CD14-positive monocyte (primary cell): ENCODE measurements around the gene ALKBH1. TPM values are rescaled to one million over a fixed set of nuclear protein-coding genes. Genes with fewer than 3 reads are reported as not detected.

Experiments
- DNase-seq, 3 donors: peaks; one replicate each; pipeline ENCODE4 v3.0.0-alpha.2; 2011 to 2022
- H2AFZ ChIP-seq: 2 replicates; pipeline ENCODE4 v1.6.0; 2012; ENCODE audit warnings: mild to moderate bottlenecking, low read depth, low read length, inconsistent platforms; ENCODE audit not compliant: insufficient read depth, poor library complexity, severe bottlenecking
- H3K27ac ChIP-seq, 2 donors: 1 replicate in 1 of 2; 2 replicates in 1 of 2; pipeline ENCODE4 v1.5.1; 2012 to 2013; ENCODE audit warnings: low read length in 2 of 2, control low read depth in 1 of 2, inconsistent platforms in 1 of 2, low read depth in 1 of 2, mild to moderate bottlenecking in 1 of 2
- H3K27me3 ChIP-seq, 2 donors: one replicate each; pipeline versions ENCODE4 v1.6.0 to v1.6.1; 2011 to 2013; ENCODE audit warnings: low read length in 2 of 2; ENCODE audit not compliant: control insufficient read depth in 2 of 2, insufficient read depth in 2 of 2
- H3K36me3 ChIP-seq, 2 donors: replicated peaks in 1 of 2; 1 replicate in 1 of 2; 2 replicates in 1 of 2; pipeline versions ENCODE4 v1.5.1 to v1.6.1; 2012 to 2013; ENCODE audit warnings: low read length in 2 of 2, control low read depth in 1 of 2, inconsistent platforms in 1 of 2, mild to moderate bottlenecking in 1 of 2; ENCODE audit not compliant: insufficient read depth in 2 of 2, control insufficient read depth in 1 of 2
- H3K4me1 ChIP-seq, 2 donors: 1 replicate in 1 of 2; 2 replicates in 1 of 2; pipeline versions ENCODE4 v1.5.1 to v1.6.1; 2012 to 2013; ENCODE audit warnings: low read length in 2 of 2, control low read depth in 1 of 2, inconsistent platforms in 1 of 2, mild to moderate bottlenecking in 1 of 2, moderate library complexity in 1 of 2; ENCODE audit not compliant: insufficient read depth in 2 of 2, control insufficient read depth in 1 of 2
- H3K4me2 ChIP-seq: replicated peaks from 2 replicates; pipeline ENCODE3; 2012; ENCODE audit warnings: low read length, moderate library complexity, mild to moderate bottlenecking; ENCODE audit not compliant: poor library complexity, severe bottlenecking; ENCODE audit errors: extremely low read depth
- H3K4me3 ChIP-seq, 3 experiments: fragments of 200-600 bp in 1 of 3; sonication (generic) in 1 of 3; replicated peaks in 1 of 3; 1 replicate in 2 of 3; 2 replicates in 1 of 3; pipeline ENCODE4 v1.5.1; 2011 to 2013; ENCODE audit warnings: low read length in 3 of 3, mild to moderate bottlenecking in 3 of 3, control low read depth in 2 of 3, low read depth in 2 of 3, inconsistent platforms in 1 of 3, moderate library complexity in 1 of 3
- H3K79me2 ChIP-seq: 2 replicates; pipeline ENCODE4 v1.6.0; 2012; ENCODE audit warnings: mild to moderate bottlenecking, control low read depth, inconsistent platforms, low read length, moderate library complexity; ENCODE audit not compliant: insufficient read depth
- H3K9ac ChIP-seq: 2 replicates; pipeline ENCODE4 v1.6.0; 2017; ENCODE audit warnings: low read length, mild to moderate bottlenecking; ENCODE audit not compliant: insufficient read depth, poor library complexity, severe bottlenecking
- H3K9me3 ChIP-seq, 2 donors: replicated peaks in 1 of 2; 1 replicate in 1 of 2; 2 replicates in 1 of 2; pipeline versions ENCODE4 v1.5.1 to v1.6.1; 2012 to 2013; ENCODE audit warnings: low read length in 2 of 2, control low read depth in 1 of 2; ENCODE audit not compliant: control insufficient read depth in 1 of 2, insufficient read depth in 1 of 2
- H4K20me1 ChIP-seq: 2 replicates; pipeline ENCODE4 v1.6.0; 2012; ENCODE audit warnings: mild to moderate bottlenecking, low read length, control low read depth, moderate library complexity; ENCODE audit not compliant: insufficient read depth
- H3K27ac Mint-ChIP-seq, 7 donors: one replicate each; pipeline ENCODE4 v1.8.0; 2020; ENCODE audit warnings: mild to moderate bottlenecking in 7 of 7, mixed read lengths in 7 of 7, moderate library complexity in 6 of 7, inconsistent platforms in 2 of 7
- H3K27me3 Mint-ChIP-seq, 3 donors: one replicate each; pipeline ENCODE4 v1.8.0; 2021 to 2022; ENCODE audit warnings: low read depth in 3 of 3, mild to moderate bottlenecking in 3 of 3, mixed read lengths in 3 of 3, moderate library complexity in 3 of 3, inconsistent platforms in 1 of 3
- H3K36me3 Mint-ChIP-seq, 2 donors: one replicate each; pipeline ENCODE4 v1.8.0; 2020; ENCODE audit warnings: mixed read lengths in 2 of 2, inconsistent platforms in 1 of 2, mild to moderate bottlenecking in 1 of 2
- H3K4me1 Mint-ChIP-seq: one replicate; pipeline ENCODE4 v1.8.0; 2020; ENCODE audit warnings: mild to moderate bottlenecking, mixed read lengths
- H3K4me3 Mint-ChIP-seq, 2 donors: one replicate each; pipeline ENCODE4 v1.8.0; 2020; ENCODE audit warnings: mild to moderate bottlenecking in 2 of 2, mixed read lengths in 2 of 2, moderate library complexity in 1 of 2
- H3K9me3 Mint-ChIP-seq, 7 donors: one replicate each; pipeline ENCODE4 v1.8.0; 2020 to 2022; ENCODE audit warnings: mixed read lengths in 7 of 7, mild to moderate bottlenecking in 6 of 7, moderate library complexity in 6 of 7, inconsistent platforms in 2 of 7
- WGBS: methylation state at CpG from one replicate; pipeline ENCODE4 v1.1.5; 2013; ENCODE audit warnings: missing lambda C conversion rate; ENCODE audit not compliant: insufficient coverage; 5-methylcytosine and 5-hydroxymethylcytosine counted together
- intact Hi-C, 2 donors: fragments of 100-400 bp; cut with micrococcal nuclease; formaldehyde crosslinking; loops; one replicate each; pipeline versions ENCODE4 v1.15.0 to v1.15.1; 2023
- polyA plus RNA-seq, 3 donors: library from polyadenylated mRNA; depleted of rRNA in 1 of 3; unstranded in 2 of 3; stranded (reverse) in 1 of 3; fragments of 300-500 nt in 2 of 3; fragments of >200 nt in 1 of 3; fragmentation: Illumina TruSeq in 2 of 3; gene quantifications; 1 replicate in 2 of 3; 2 replicates in 1 of 3; pipeline ENCODE4 v1.2.3, GENCODE V29; 2012 to 2021
- TF ChIP-seq, protein P1 (sequence below): fragments of 200-600 bp; IDR thresholded peaks from one replicate; pipeline ENCODE4 v1.8.0; 2022; ENCODE audit warnings: antibody characterized with exemption, mild to moderate bottlenecking

The ALKBH1 gene
- polyA plus RNA-seq, 3 donors: 3.4 to 4.5 (median 4.2) TPM

DNA sequence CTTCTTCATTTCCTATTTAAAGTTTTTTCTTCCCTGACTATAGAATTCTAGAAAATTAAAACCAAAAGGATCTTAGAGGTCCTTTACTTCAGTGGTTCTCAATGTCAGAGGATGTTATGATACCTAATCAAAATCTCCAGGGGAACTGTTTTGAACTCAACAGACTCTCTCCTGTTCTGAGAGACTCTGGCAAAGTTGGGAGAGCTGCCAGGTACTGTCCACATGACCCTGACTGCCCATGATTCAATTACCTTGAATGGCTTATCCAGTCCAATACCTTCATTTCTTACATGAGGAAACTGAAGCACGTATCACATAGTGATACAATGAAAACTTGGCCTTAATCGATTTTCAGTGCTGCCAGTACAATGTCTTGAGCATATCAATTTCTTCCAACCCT is 16.6 kb downstream of the ALKBH1 start:
- H3K27ac ChIP-seq: no peak overlapping the region
- no peaks in the 10 kb centered on the region for H4K20me1 ChIP-seq
- intact Hi-C loops: no loop called here
- TF ChIP-seq, protein P1, sequence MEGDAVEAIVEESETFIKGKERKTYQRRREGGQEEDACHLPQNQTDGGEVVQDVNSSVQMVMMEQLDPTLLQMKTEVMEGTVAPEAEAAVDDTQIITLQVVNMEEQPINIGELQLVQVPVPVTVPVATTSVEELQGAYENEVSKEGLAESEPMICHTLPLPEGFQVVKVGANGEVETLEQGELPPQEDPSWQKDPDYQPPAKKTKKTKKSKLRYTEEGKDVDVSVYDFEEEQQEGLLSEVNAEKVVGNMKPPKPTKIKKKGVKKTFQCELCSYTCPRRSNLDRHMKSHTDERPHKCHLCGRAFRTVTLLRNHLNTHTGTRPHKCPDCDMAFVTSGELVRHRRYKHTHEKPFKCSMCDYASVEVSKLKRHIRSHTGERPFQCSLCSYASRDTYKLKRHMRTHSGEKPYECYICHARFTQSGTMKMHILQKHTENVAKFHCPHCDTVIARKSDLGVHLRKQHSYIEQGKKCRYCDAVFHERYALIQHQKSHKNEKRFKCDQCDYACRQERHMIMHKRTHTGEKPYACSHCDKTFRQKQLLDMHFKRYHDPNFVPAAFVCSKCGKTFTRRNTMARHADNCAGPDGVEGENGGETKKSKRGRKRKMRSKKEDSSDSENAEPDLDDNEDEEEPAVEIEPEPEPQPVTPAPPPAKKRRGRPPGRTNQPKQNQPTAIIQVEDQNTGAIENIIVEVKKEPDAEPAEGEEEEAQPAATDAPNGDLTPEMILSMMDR: no peak
- no peak overlapping the region for H3K9ac ChIP-seq
- Mint-ChIP-seq H3K36me3 (peaks cover 77 to 91% of the 10 kb centered on the region in 2 donors), H3K4me1 (no peaks in the 10 kb centered on the region), H3K4me3 (no peak overlapping the region), H3K27ac (no peak overlapping the region), H3K9me3 (no peaks in the 10 kb centered on the region), H3K27me3 (peaks cover 0 to 1% (median 0%) of the 10 kb centered on the region in 3 donors)
- H2AFZ ChIP-seq: no peak overlapping the region
- H3K9me3 ChIP-seq: no peaks in the 10 kb centered on the region
- H3K4me2 ChIP-seq: no peak overlapping the region
- no peak overlapping the region for H3K4me3 ChIP-seq
- WGBS: no CpG with 5 or more reads among the region's 2 CpGs
- H3K4me1 ChIP-seq: no peaks in the 10 kb centered on the region
- H3K27me3 ChIP-seq: no peaks in the 10 kb centered on the region
- no peaks in the 10 kb centered on the region for H3K79me2 ChIP-seq
- no peak for DNase-seq
- peaks cover 78 to 97% of the 10 kb centered on the region in 2 donors for H3K36me3 ChIP-seq

DNA sequence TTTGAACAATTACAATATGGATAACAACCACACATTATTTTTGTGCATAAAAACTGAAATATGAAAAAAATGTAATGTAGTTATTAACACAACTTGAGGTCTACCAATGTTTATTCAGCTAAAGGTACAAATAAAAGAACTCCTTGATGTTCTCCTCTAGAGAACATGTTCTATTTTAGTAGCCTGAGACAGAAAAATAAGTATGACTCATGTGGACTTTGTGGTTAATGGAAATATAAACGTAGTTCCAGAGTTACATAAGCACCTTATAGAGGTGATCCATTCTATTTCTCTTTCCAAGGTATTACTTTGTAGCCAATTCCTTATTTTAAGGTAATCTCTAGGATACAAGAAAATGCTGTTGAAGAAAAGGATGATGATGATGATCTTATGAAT is 25.7 kb downstream of the ALKBH1 start:
- H3K4me3 ChIP-seq: no peak overlapping the region
- H3K4me2 ChIP-seq: no peak overlapping the region
- H3K79me2 ChIP-seq: no peaks in the 10 kb centered on the region
- WGBS: no CpG with 5 or more reads among the region's 1 CpG
- Mint-ChIP-seq H3K4me3 (no peak overlapping the region), H3K4me1 (peaks cover 3% of the 10 kb centered on the region), H3K36me3 (peaks cover 66 to 76% of the 10 kb centered on the region in 2 donors), H3K27ac (peak overlapping the region in 1 of 7 donors; percentile 3), H3K9me3 (no peaks in the 10 kb centered on the region), H3K27me3 (no peaks in the 10 kb centered on the region)
- peak overlapping the region in 1 of 2 donors; percentile 30 for H3K27ac ChIP-seq
- H3K4me1 ChIP-seq: no peaks in the 10 kb centered on the region
- DNase-seq: no peak
- no peaks in the 10 kb centered on the region for H3K27me3 ChIP-seq
- no peaks in the 10 kb centered on the region for H3K9me3 ChIP-seq
- H4K20me1 ChIP-seq: no peaks in the 10 kb centered on the region
- intact Hi-C loops: no loop called here
- H3K36me3 ChIP-seq: peaks cover 40 to 91% of the 10 kb centered on the region in 2 donors
- H2AFZ ChIP-seq: no peak overlapping the region
- H3K9ac ChIP-seq: no peak overlapping the region
- TF ChIP-seq, protein P1: no peak
